H1 (cell line): ENCODE data around the gene PHC1. TPM values are rescaled to one million over a fixed set of nuclear protein-coding genes. Genes with fewer than 3 reads are reported as not detected.

Experiments used
- CTCF ChIA-PET: fragments of 300-600 bp; sonication (Branson Sonifier 250); formaldehyde crosslinking; loops from one replicate; lab custom pipeline; 2021; ENCODE audit not compliant: partially characterized antibody; lab: Charles Lee
- POLR2A ChIA-PET: fragments of 300-600 bp; sonication (Branson Sonifier 250); formaldehyde crosslinking; loops from one replicate; lab custom pipeline; 2021; ENCODE audit warnings: inconsistent platforms; ENCODE audit not compliant: partially characterized antibody; lab: Charles Lee
- DNase-seq, 2 experiments: peaks; one replicate each; pipeline versions ENCODE4 v3.0.0 to v3.0.0-alpha.2; 2010 to 2022; ENCODE audit warnings: low spot score in 2 of 2, low read depth in 1 of 2, mixed read lengths in 1 of 2
- FAIRE-seq: peaks from 2 replicates; lab custom pipeline; 2011; peaks lifted over from hg19 to GRCh38; lab: Jason Lieb, UNC
- H2AFZ ChIP-seq: 2 replicates; pipeline ENCODE4 v1.8.1; 2012; ENCODE audit warnings: low read length, inconsistent platforms
- H2AK5ac ChIP-seq: 2 replicates; pipeline ENCODE4 v1.6.1; 2013; ENCODE audit warnings: low read depth, low read length
- H2BK120ac ChIP-seq: replicated peaks from 2 replicates; pipeline ENCODE3; 2013; ENCODE audit warnings: low read depth, low read length, inconsistent platforms
- H2BK12ac ChIP-seq: 2 replicates; pipeline ENCODE4 v1.6.1; 2013; ENCODE audit warnings: low read depth, low read length
- H2BK15ac ChIP-seq: 2 replicates; pipeline ENCODE4 v1.6.1; 2013; ENCODE audit warnings: low read length
- H2BK20ac ChIP-seq: 2 replicates; pipeline ENCODE4 v1.6.1; 2013; ENCODE audit warnings: low read length
- H2BK5ac ChIP-seq: 2 replicates; pipeline ENCODE4 v1.6.1; 2013; ENCODE audit warnings: low read depth, low read length
- H3K14ac ChIP-seq: 2 replicates; pipeline ENCODE4 v1.6.1; 2013; ENCODE audit warnings: inconsistent platforms; ENCODE audit not compliant: insufficient read length
- H3K18ac ChIP-seq: 2 replicates; pipeline ENCODE4 v1.6.1; 2013; ENCODE audit warnings: low read length; ENCODE audit errors: extremely low read depth
- H3K23ac ChIP-seq: 2 replicates; pipeline ENCODE4 v1.6.1; 2013; ENCODE audit warnings: inconsistent platforms; ENCODE audit not compliant: insufficient read length
- H3K23me2 ChIP-seq: 2 replicates; pipeline ENCODE4 v1.6.1; 2013; ENCODE audit warnings: low read depth, low read length
- H3K27ac ChIP-seq: 2 replicates; pipeline ENCODE4 v1.6.1; 2011; ENCODE audit warnings: low read depth, low read length, inconsistent platforms
- H3K27me3 ChIP-seq, 4 experiments: replicated peaks in 1 of 4; 1 replicate in 1 of 4; 2 replicates in 3 of 4; pipeline versions ENCODE4 v1.6.1 to v1.8.1; 2011 to 2013; ENCODE audit warnings: low read length in 3 of 4, mild to moderate bottlenecking in 3 of 4, inconsistent platforms in 2 of 4, mixed read lengths in 2 of 4, moderate library complexity in 1 of 4; ENCODE audit not compliant: control insufficient read depth in 3 of 4, insufficient read depth in 3 of 4; ENCODE audit errors: extremely low read depth in 1 of 4
- H3K36me3 ChIP-seq, 4 experiments: 2 replicates each; pipeline versions ENCODE4 v1.6.1 to v1.8.1; 2011 to 2013; ENCODE audit warnings: mild to moderate bottlenecking in 4 of 4, low read length in 3 of 4, moderate library complexity in 2 of 4, control low read depth in 1 of 4, inconsistent platforms in 1 of 4; ENCODE audit not compliant: insufficient read depth in 4 of 4, control insufficient read depth in 2 of 4
- H3K4ac ChIP-seq: replicated peaks from 2 replicates; pipeline ENCODE3; 2013; ENCODE audit warnings: low read length, low read depth, mixed read lengths, inconsistent platforms; ENCODE audit not compliant: insufficient read length
- H3K4me1 ChIP-seq, 4 experiments: replicated peaks in 1 of 4; 1 replicate in 1 of 4; 2 replicates in 3 of 4; pipeline versions ENCODE4 v1.6.1 to v1.8.1; 2011 to 2013; ENCODE audit warnings: low read length in 3 of 4, inconsistent platforms in 2 of 4, mixed read lengths in 1 of 4; ENCODE audit not compliant: insufficient read depth in 4 of 4, control insufficient read depth in 3 of 4
- H3K4me2 ChIP-seq, 2 experiments: 2 replicates each; pipeline versions ENCODE4 v1.6.1 to v1.8.1; 2011 to 2013; ENCODE audit warnings: low read depth in 2 of 2, low read length in 2 of 2, control low read depth in 1 of 2, inconsistent platforms in 1 of 2, mild to moderate bottlenecking in 1 of 2; ENCODE audit not compliant: insufficient read depth in 1 of 2
- H3K4me3 ChIP-seq, 4 experiments: fragments of 200-600, 300-600 bp in 1 of 4; sonication (generic), shearing (Covaris generic), sonication (Bioruptor Twin) in 1 of 4; 2 replicates each; pipeline versions ENCODE4 v1.5.1 to v1.8.1; 2011 to 2016; ENCODE audit warnings: low read length in 4 of 4, low read depth in 3 of 4, control low read depth in 2 of 4, inconsistent platforms in 2 of 4, mild to moderate bottlenecking in 2 of 4, mixed read lengths in 1 of 4, moderate library complexity in 1 of 4; ENCODE audit not compliant: insufficient read depth in 2 of 4; ENCODE audit errors: extremely low read depth in 1 of 4
- H3K56ac ChIP-seq: replicated peaks from 2 replicates; pipeline ENCODE3; 2013; ENCODE audit warnings: low read depth, mild to moderate bottlenecking, mixed read lengths, low read length, inconsistent platforms; ENCODE audit not compliant: insufficient read length
- H3K79me1 ChIP-seq: 2 replicates; pipeline ENCODE4 v1.6.1; 2013; ENCODE audit warnings: low read depth, low read length, control low read depth
- H3K79me2 ChIP-seq, 2 experiments: 2 replicates each; pipeline versions ENCODE4 v1.6.1 to v1.8.1; 2012 to 2013; ENCODE audit warnings: low read length in 2 of 2, mild to moderate bottlenecking in 2 of 2, inconsistent platforms in 1 of 2; ENCODE audit not compliant: insufficient read depth in 2 of 2, control insufficient read depth in 1 of 2
- H3K9ac ChIP-seq, 4 experiments: replicated peaks in 1 of 4; 1 replicate in 1 of 4; 2 replicates in 3 of 4; pipeline versions ENCODE4 v1.6.1 to v1.8.1; 2011 to 2013; ENCODE audit warnings: low read depth in 3 of 4, low read length in 3 of 4, control low read depth in 2 of 4, mild to moderate bottlenecking in 2 of 4, moderate library complexity in 2 of 4, inconsistent platforms in 1 of 4; ENCODE audit errors: extremely low read depth in 1 of 4
- H3K9me3 ChIP-seq, 2 experiments: 2 replicates each; pipeline versions ENCODE4 v1.6.1 to v1.8.1; 2012 to 2013; ENCODE audit warnings: mild to moderate bottlenecking in 2 of 2, moderate library complexity in 2 of 2, control low read depth in 1 of 2, inconsistent platforms in 1 of 2, low read depth in 1 of 2, low read length in 1 of 2, mixed read lengths in 1 of 2; ENCODE audit not compliant: insufficient read depth in 2 of 2
- H4K20me1 ChIP-seq, 2 experiments: replicated peaks in 1 of 2; 2 replicates each; pipeline versions ENCODE3 to v1.8.1; 2011 to 2013; ENCODE audit warnings: inconsistent platforms in 2 of 2, low read length in 2 of 2, mild to moderate bottlenecking in 1 of 2; ENCODE audit not compliant: insufficient read depth in 2 of 2, control insufficient read depth in 1 of 2
- H4K5ac ChIP-seq: 2 replicates; pipeline ENCODE4 v1.6.1; 2013; ENCODE audit warnings: low read length, low read depth, mixed read lengths, inconsistent platforms; ENCODE audit not compliant: insufficient read length
- H4K8ac ChIP-seq: 2 replicates; pipeline ENCODE4 v1.8.0; 2013; ENCODE audit warnings: mild to moderate bottlenecking, moderate library complexity, low read length, inconsistent platforms; ENCODE audit not compliant: insufficient read depth; ENCODE audit errors: extremely low read depth
- H4K91ac ChIP-seq: replicated peaks from 2 replicates; pipeline ENCODE3; 2013; ENCODE audit warnings: low read length, mixed read lengths, inconsistent platforms; ENCODE audit not compliant: insufficient read length
- ATF2 ChIP-seq: IDR thresholded peaks from 2 replicates; pipeline ENCODE4 v1.6.1; 2012; ENCODE audit warnings: low read length, inconsistent platforms
- BRCA1 ChIP-seq: IDR thresholded peaks from 2 replicates; pipeline ENCODE4 v1.6.1; 2012; ENCODE audit warnings: low read depth, low read length, improper control_type of control experiment
- EGR1 ChIP-seq: IDR thresholded peaks from 2 replicates; pipeline ENCODE4 v1.6.1; 2011; ENCODE audit warnings: low read depth, low read length, borderline replicate concordance
- HDAC2 ChIP-seq, 2 experiments: fragments of 300-600 bp in 1 of 2; sonication (generic) in 1 of 2; IDR thresholded peaks; 2 replicates each; pipeline ENCODE4 v1.6.1; 2011 to 2012; ENCODE audit warnings: low read depth in 2 of 2, low read length in 2 of 2, mild to moderate bottlenecking in 2 of 2, moderate library complexity in 2 of 2, borderline replicate concordance in 1 of 2, inconsistent platforms in 1 of 2
- HDAC6 ChIP-seq: IDR thresholded peaks from one replicate; pipeline ENCODE4 v1.7.1; 2012; ENCODE audit warnings: low read depth, mild to moderate bottlenecking, inconsistent platforms, low read length, moderate library complexity
- MAX ChIP-seq: IDR thresholded peaks from 2 replicates; pipeline ENCODE4 v1.6.1; 2012; ENCODE audit warnings: inconsistent platforms
- NRF1 ChIP-seq: IDR thresholded peaks from 2 replicates; pipeline ENCODE4 v1.6.1; 2011; ENCODE audit warnings: mild to moderate bottlenecking, low read depth, low read length, improper control_type of control experiment
- PHF8 ChIP-seq: fragments of 200-600 bp; sonication (generic); conservative IDR thresholded peaks from 2 replicates; pipeline ENCODE4 v1.7.1; 2012; ENCODE audit warnings: low read depth, mild to moderate bottlenecking, inconsistent platforms, low read length, moderate library complexity
- RFX5 ChIP-seq: IDR thresholded peaks from 2 replicates; pipeline ENCODE4 v1.6.1; 2011; ENCODE audit warnings: low read depth, low read length, improper control_type of control experiment, borderline replicate concordance
- SUZ12 ChIP-seq: fragments of 200-600 bp; sonication (generic); IDR thresholded peaks from 2 replicates; pipeline ENCODE4 v1.6.1; 2012; ENCODE audit warnings: mild to moderate bottlenecking, inconsistent platforms, low read length, moderate library complexity, mixed read lengths
- TAF1 ChIP-seq: IDR thresholded peaks from 2 replicates; pipeline ENCODE4 v1.6.1; 2011; ENCODE audit warnings: mild to moderate bottlenecking, low read depth, low read length
- TBP ChIP-seq: IDR thresholded peaks from 2 replicates; pipeline ENCODE4 v1.6.1; 2011; ENCODE audit warnings: low read depth, low read length, improper control_type of control experiment
- TCF12 ChIP-seq: IDR thresholded peaks from 2 replicates; pipeline ENCODE4 v1.6.1; 2011; ENCODE audit warnings: low read depth, mild to moderate bottlenecking, low read length
- polyA plus RNA-seq, 7 experiments: library from polyadenylated mRNA; depleted of rRNA in 3 of 7; stranded (reverse) in 5 of 7; unstranded in 2 of 7; fragments of >200 nt in 5 of 7; fragments of 200-250 nt in 2 of 7; gene quantifications; 1 replicate in 5 of 7; 2 replicates in 1 of 7; 4 replicates in 1 of 7; pipeline versions ENCODE4 v1.2.1 to v1.2.3, GENCODE V29; 2011 to 2013; ENCODE audit warnings: missing spikeins in 2 of 7, mixed read lengths in 2 of 7
- total RNA-seq: library from RNA; stranded (reverse); fragmentation: NEBNext Ultra II Directional; extraction: Animal tissue kit (Norgen Biotek cat#: 25700); gene quantifications from 2 replicates; pipeline ENCODE4 v1.2.1, GENCODE V29; 2021

The PHC1 gene
- total and polyA plus RNA-seq, 2 of the 8 experiments (the other 6 are each of a cell fraction or from before 2014, with no cell fraction given), result 934 to 1,655 TPM

- no peak overlapping the region for H4K91ac ChIP-seq
- H3K36me3 ChIP-seq, result peaks cover 7 to 30% (median 22%) of the 10 kb centered on the region in 4 experiments
- no peak overlapping the region for H3K27ac ChIP-seq
- no peak overlapping the region for H3K23ac ChIP-seq
- TF ChIP-seq HDAC2 (IDR thresholded peaks at IDR 0.05; ENCODE audit: borderline replicate concordance in 1 of 2, low read depth in 2 of 2, low read length in 2 of 2), result no peak
- no peak for TF ChIP-seq HDAC6
- no peak for TF ChIP-seq BRCA1
- TF ChIP-seq TAF1, result no peak
- TF ChIP-seq EGR1, result no peak
- TF ChIP-seq RFX5, result no peak
- no peak for TF ChIP-seq TCF12
- TF ChIP-seq PHF8, result no peak
- no peak for TF ChIP-seq NRF1
- no peak for TF ChIP-seq ATF2
- no peak for TF ChIP-seq TBP
- no peak for TF ChIP-seq SUZ12
- TF ChIP-seq MAX, result no peak
- peaks cover 13% of the 10 kb centered on the region for H3K79me1 ChIP-seq
- ChIA-PET POLR2A (interaction anchor here (0.8 to 11.5 kb wide), 3 partner anchors 12 to 28 kb away, joined by 3 to 311 read pairs (median 64); partner anchors contain the start of gene PHC1), CTCF (interaction anchor here (4.1 to 12.2 kb wide), 2 partner anchors 87 to 103 kb away, joined by 35 to 119 read pairs; no protein-coding TSS in a partner anchor)
- H2BK12ac ChIP-seq, result no peak overlapping the region
- no peak overlapping the region for H3K4ac ChIP-seq
- H3K4me2 ChIP-seq, result peak overlapping the region; percentile 83 to 88; a peak in 2 of 4 replicates
- no peak overlapping the region for H2BK120ac ChIP-seq
- no peak overlapping the region for H3K9ac ChIP-seq
- H3K4me3 ChIP-seq, result peak overlapping the region in 1 of 4 experiments; percentile 90; a peak in 2 of 8 replicates
- no peak overlapping the region for H3K56ac ChIP-seq
- H4K8ac ChIP-seq, result no peak overlapping the region
- H3K27me3 ChIP-seq, result no peaks in the 10 kb centered on the region
- H3K9me3 ChIP-seq, result no peaks in the 10 kb centered on the region
- H3K79me2 ChIP-seq, result peaks cover 5 to 52% of the 10 kb centered on the region in 2 experiments
- no peak for DNase-seq
- H2BK20ac ChIP-seq, result no peak overlapping the region
- H3K4me1 ChIP-seq, result no peaks in the 10 kb centered on the region; a peak in 2 of 7 replicates
- H4K5ac ChIP-seq, result no peak overlapping the region
- H3K18ac ChIP-seq, result no peak overlapping the region
- no peak overlapping the region for H3K14ac ChIP-seq
- no peaks in the 10 kb centered on the region for H3K23me2 ChIP-seq
- H4K20me1 ChIP-seq, result peaks cover 7 to 10% of the 10 kb centered on the region in 2 experiments
- H2BK5ac ChIP-seq, result no peak overlapping the region
- H2AK5ac ChIP-seq, result no peak overlapping the region
- H2AFZ ChIP-seq, result no peak overlapping the region
- H2BK15ac ChIP-seq, result no peak overlapping the region
- FAIRE-seq, result no peak
Measured at GRCh38 chr12:8947737-8948136, 33.4 kb downstream of the PHC1 start.
